ENCODE results near the gene PUSL1.
"Not testable (repeated sequence)": the region's sequence is repeated elsewhere in the genome, so short reads cannot be mapped to it uniquely, and the experiment has no call there.

Gene PUSL1

GRCh38 chr1:1307261-1307922 lies 1.0 kb upstream of the PUSL1 start:
- DNase-seq (ENCODE audit: low read depth in 1 of 2, low spot score in 1 of 2) = no peak

DNA sequence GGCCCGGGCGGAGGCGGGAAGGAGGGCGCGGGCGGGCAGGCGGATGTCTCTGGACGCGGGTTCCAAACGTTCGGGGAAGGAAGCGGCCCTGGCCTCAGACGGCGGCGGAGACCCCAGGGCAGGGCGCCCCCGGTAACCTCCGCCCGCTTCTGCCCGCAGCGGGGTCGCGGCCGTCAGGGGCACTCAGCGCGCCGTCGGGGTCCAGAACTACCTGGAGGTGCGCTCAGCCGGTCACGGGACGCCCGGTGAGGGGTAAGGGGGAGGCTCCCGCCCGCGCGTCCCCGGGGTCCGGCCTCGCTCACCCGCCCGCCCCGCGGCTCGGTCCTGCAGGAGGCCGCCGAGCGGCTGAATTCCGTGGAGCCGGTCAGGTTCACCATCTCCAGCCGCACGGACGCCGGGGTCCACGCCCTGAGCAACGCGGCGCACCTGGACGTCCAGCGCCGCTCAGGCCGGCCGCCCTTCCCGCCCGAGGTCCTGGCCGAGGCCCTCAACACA lies 406 bp downstream of the PUSL1 start:
- DNase-seq (ENCODE audit: low read depth in 1 of 2, low spot score in 1 of 2) = no peak

GRCh38 chr1:1309251-1310108 lies 1.1 kb downstream of the PUSL1 start:
- no peak for DNase-seq (ENCODE audit: low read depth in 1 of 2, low spot score in 1 of 2)

- DNase-seq (ENCODE audit: low read depth in 1 of 2, low spot score in 1 of 2) = no peak
Observed at GRCh38 chr1:1310109-1310385, 1.6 kb downstream of the PUSL1 start.

GRCh38 chr1:1310476-1311053 lies 2.2 kb downstream of the PUSL1 start:
- DNase-seq (ENCODE audit: low read depth in 1 of 2, low spot score in 1 of 2) = no peak

DNA sequence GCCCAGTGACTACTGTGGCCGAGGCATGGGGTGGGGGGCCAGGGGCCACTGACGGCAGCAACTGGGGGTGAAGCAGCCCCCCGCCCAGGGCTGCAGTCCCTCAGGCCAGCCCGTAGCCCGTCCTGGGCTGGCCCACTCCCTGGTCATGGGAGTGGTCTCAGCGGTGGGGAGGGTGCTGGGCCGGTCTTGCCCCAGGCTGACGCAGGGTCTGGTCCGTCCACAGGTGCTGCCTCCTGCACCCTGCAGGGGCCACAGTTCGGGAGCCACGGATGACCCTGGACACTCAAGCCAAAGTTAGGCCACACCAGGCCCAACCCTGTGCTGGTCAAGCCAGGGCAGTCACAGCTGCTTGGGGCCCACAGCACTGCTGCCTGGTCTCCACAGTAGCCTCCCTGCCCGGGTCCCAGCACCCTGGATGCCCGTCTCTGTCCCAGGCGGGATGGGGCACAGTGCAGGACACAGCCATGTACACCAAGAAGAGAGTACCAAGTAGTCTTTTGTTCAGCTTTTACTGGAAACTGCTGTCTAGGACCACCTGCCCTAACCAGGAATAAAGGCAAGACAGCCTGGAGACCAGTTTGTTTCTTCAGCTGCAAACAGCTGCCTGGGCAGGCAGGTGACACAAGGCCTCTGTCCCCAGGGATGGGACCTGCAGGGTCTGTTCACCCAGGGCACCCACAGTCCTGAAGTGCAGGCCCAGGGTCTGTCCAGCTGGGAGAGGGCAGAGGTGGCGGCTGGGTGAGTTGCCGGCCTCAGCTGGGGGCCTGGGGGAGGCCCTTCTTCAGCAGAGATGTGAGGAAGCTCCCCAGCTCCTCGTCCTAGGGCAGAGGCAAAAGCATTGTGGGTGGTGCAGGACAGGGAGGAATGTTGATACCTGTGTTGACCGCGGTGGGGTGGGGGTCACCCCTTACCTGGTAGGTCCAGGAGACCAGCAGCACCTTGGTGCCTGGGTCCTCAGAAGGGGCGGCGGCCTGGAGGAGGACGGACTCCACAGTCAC lies 3.0 kb downstream of the PUSL1 start:
- no peak for DNase-seq (ENCODE audit: low read depth in 1 of 2, low spot score in 1 of 2)

GRCh38 chr1:1312450-1313314 lies 4.3 kb downstream of the PUSL1 start:
- no peak for DNase-seq (ENCODE audit: low read depth in 1 of 2, low spot score in 1 of 2)

DNA sequence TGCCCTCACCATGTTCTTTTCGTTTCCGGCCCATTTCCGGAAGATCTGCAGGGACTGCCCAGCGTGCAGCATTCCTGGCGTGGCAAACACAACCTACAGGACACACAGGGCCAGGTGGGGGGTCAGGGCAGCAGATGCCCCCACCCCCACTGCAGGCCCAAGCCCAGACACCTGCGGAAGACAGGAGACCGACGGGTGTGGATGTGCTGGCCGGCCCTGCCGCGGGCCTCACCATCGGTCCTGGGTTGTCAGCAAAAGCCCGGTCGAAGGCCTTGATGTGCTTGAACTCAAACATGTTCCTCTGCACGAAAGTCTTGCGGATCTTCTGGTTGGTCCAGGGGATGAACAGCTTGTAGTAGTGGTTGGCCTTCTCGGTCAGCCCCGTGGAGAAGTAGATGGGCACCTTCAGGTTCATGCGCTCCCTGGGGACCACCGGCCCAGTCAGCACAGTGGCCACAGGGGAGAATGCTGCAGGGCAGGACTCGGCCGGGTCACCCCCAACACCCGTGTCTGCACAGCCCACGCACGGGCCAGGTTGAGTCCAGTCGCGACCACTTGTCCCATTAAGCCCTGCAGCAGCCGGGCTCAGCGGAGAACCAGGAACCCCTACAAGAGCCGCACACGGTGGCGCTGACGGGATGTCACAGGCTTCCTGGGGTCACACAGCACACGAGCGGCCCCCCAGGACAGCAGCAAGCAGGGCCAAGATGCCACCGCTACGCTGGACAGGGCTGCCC lies 5.3 kb downstream of the PUSL1 start:
- DNase-seq (ENCODE audit: low read depth in 1 of 2, low spot score in 1 of 2) = no peak

GRCh38 chr1:1314237-1314586 lies 5.8 kb downstream of the PUSL1 start:
- no peak for DNase-seq (ENCODE audit: low read depth in 1 of 2, low spot score in 1 of 2)

DNA sequence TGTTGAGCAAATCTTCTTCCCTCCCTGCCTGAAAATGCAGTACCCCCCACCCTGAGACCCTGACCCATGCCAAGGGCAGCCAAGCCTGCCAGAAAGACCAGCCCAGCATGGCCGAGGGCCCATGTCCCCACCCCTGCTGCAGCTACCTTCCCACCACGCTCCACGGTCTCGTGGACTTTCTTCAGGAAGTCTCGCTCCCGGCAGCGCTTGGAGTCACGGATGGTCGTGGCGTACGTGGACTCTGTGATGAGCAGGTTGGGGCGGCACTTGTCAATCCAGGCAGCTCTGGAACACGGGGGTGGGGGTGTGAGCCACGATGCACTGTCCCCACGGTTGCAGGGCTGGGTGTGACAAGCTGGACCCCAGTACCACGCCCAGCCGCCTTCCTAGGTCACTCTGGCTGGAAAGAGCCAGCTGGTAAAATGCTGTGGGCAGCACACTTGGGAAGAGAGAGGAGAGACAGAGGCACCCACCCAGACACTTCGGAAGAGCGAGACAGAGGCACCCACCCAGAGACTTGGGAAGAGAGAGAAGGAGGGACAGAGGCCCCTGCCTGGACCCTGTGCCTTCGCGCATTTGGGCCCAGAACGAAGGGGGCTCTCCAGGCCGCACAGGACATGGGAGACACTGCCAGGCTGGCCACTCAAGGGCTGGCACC lies 6.4 kb downstream of the PUSL1 start:
- no peak for DNase-seq (ENCODE audit: low read depth in 1 of 2, low spot score in 1 of 2)

DNA sequence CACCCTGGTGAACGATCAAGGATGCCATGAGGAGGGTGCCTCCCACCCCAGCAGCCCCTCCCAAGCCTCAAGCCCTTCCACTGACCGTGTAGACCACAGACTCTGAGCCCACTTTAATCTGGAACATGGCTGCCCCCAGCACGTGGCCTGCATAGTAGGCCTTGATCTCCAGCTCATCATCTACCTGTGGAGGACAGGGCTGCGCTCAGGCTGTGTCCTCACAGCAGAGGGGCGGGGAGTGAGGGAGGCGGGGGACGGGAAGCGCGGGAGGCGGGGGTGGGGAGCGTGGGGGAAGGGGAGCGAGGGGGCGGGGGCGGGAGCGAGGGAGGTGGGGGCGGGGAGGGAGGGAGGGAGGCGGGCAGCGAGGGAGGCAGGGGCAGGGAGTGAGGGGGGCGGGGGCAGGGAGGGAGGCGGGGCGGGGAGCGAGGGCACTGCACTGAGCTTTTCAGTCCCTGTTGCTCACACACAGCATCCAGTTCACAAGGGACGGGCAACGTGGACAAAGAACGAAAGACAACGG lies 7.1 kb downstream of the PUSL1 start:
- DNase-seq (ENCODE audit: low read depth in 1 of 2, low spot score in 1 of 2) = no peak

DNA sequence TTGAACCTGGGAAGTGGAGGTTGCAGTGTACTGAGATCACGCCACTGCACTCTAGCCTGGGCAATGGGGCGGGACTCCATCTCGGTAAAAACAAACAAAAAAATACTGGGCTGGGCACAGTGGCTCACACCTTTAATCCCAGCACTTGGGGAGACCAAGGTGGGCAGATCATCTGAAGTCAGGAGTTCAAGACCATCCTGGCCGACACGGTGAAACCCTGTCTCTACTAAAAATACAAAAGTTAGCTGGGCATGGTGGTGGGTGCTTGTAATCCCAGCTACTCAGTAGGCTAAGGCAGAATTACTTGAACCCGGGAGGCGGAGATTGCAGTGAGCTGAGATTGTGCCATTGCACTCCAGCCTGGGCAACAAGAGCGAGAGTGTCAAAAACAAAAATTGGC lies 7.8 kb downstream of the PUSL1 start:
- DNase-seq (ENCODE audit: low read depth in 1 of 2, low spot score in 1 of 2) = not testable (repeated sequence)

GRCh38 chr1:1317420-1317819 lies 9.0 kb downstream of the PUSL1 start:
- no peak for DNase-seq (ENCODE audit: low read depth in 1 of 2, low spot score in 1 of 2)

DNA sequence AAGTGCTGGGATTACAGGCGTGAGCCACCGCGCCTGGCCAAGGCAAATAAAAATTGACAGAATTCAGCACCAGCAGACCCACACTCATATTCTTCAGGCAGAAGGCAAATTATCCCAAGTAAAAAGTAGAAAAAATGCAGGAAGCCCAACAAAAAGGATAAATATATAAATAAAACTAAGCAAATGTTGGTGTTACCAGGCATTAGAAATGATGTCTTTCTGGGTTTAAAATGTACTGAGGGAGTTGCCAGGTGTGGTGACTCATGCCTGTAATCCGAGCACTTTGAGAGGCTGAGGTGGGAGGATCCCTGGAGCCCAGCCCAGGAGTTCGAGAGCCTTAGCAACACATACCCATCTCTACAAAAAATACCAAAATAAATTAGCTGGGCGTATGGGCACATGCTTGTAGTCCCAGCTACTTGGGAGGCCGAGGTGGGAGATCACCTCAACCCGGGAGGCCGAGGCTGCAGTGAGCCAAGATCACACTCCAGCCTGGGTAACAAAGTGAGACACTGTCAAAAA lies 9.8 kb downstream of the PUSL1 start:
- DNase-seq (ENCODE audit: low read depth in 1 of 2, low spot score in 1 of 2) = no peak

- no peak for DNase-seq (ENCODE audit: low read depth in 1 of 2, low spot score in 1 of 2)
Observed at GRCh38 chr1:1318777-1319645, 10.6 kb downstream of the PUSL1 start.

DNA sequence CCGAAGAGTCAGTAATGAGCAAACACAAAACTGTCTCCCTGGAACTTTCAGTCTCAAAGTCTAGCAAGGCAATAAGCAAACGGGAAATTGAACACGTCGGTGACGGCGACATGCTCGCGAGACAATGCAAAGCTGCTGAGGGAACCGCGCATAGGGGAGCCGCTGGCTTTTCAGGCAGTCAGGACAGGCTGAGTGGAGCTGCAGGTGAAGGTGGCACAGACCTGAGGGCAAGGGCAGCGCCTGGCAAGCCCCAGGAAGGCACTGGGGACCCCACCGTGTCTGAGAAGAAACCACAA lies 11.2 kb downstream of the PUSL1 start:
- no peak for DNase-seq (ENCODE audit: low read depth in 1 of 2, low spot score in 1 of 2)

DNA sequence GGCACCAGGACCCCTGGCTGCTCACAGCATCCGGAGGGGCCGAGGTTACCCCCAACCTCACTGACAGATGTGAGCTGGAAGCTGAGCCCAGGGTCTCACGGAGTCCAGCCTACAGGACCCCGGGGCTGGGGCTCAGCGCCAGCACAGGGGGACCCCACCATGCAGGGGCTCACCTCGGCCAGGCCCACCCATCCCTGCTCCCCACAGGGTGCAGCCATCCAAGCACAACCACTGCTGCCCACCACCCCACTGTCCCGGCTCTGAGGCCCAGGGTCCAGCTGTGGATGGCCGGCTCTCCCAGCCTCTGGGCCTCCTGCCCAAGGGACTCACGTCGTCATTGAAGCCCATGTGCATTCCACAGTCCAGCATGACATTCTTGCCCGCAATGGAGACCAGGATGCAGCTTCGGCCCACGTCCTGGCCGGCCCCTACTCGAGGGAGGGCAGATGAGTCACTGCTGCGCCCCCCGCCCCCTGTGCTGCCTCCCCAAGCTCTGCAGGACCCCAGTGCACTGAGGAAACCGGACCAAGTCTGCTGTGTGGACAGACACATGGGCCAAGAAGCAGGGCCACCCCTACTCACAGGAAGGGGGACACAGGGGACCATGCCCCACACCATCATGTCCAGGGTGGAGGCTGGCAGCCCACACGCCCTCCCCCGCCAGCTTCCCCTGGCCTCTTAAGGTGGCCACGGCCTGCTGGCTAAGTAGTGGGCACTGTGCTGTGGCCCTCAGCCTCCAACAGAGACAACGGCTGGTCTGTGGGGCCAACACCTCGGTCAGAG lies 12.5 kb downstream of the PUSL1 start:
- no peak for DNase-seq (ENCODE audit: low read depth in 1 of 2, low spot score in 1 of 2)

Data from activated T-helper 1 cell treated with anti-CD3 and anti-CD28 coated beads, Interleukin-2, amount 50 U/mL, for 16 hours (primary cell).